Fibroblast of pulmonary artery (primary cell): ENCODE measurements around the gene CELF4.

Source experiments
- DNase-seq: peaks from one replicate; pipeline ENCODE4 v3.0.0-alpha.2; 2010; ENCODE audit warnings: low read depth
- H3K4me3 ChIP-seq: replicated peaks from 2 replicates; pipeline ENCODE4 v1.5.1; 2011; ENCODE audit warnings: low read depth, mild to moderate bottlenecking, control low read depth, low read length, moderate library complexity
- CTCF ChIP-seq: IDR thresholded peaks from 2 replicates; pipeline ENCODE4 v1.5.1; 2011; ENCODE audit warnings: mild to moderate bottlenecking, control low read depth, low read length, inconsistent platforms; ENCODE audit errors: missing control alignments

Gene CELF4

GRCh38 chr18:37451239-37451825 lies 114.3 kb downstream of the CELF4 start:
- no peak overlapping the region for H3K4me3 ChIP-seq
- no peak for TF ChIP-seq CTCF
- no peak for DNase-seq

GRCh38 chr18:37450434-37451132 lies 115.0 kb downstream of the CELF4 start:
- H3K4me3 ChIP-seq: no peak overlapping the region
- peak; percentile 30 for DNase-seq
- TF ChIP-seq CTCF: no peak

- no peak overlapping the region for H3K4me3 ChIP-seq
- no peak for DNase-seq
- TF ChIP-seq CTCF: no peak
Measured at GRCh38 chr18:37449618-37450017, 116.0 kb downstream of the CELF4 start.

GRCh38 chr18:37448946-37449345 lies 116.7 kb downstream of the CELF4 start:
- DNase-seq: no peak
- no peak for TF ChIP-seq CTCF
- no peak overlapping the region for H3K4me3 ChIP-seq

- TF ChIP-seq CTCF: no peak
- no peak for DNase-seq
Measured at GRCh38 chr18:37447962-37448888, 117.4 kb downstream of the CELF4 start.

GRCh38 chr18:37445836-37446235 lies 119.8 kb downstream of the CELF4 start:
- no peak for DNase-seq
- TF ChIP-seq CTCF: no peak
- H3K4me3 ChIP-seq: no peak overlapping the region

More at GRCh38 chr18:37447962-37448888, 117.4 kb downstream of the CELF4 start:
- no peak overlapping the region for H3K4me3 ChIP-seq
